Measurements from ENCODE around the gene AKAP6. TPM values are rescaled to one million over a fixed set of nuclear protein-coding genes. Genes with fewer than 3 reads are reported as not detected.

AKAP6 gene
- total RNA-seq, 2 experiments from 2014 or later, result 0.83 to 1.7 TPM

DNA sequence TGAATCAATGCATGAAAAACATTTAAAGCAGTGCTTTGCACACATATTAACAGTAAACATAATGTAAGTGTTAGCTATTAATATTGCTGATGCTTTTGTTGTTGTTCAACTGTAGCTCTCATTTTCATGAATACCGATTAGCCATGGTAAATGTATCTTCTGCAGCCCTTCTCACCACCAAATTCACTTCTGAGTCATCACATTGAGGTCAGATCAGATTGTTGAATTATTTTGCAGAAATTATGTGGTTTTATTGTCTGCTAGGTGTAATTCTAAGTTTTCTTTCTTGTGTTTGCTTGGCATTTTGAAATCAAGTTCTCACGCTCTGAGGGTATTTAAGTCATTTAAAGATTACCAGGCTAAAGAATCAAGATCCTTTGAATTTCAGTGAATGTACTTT lies 74.6 kb downstream of the AKAP6 start:
- Mint-ChIP-seq H3K4me1 (ENCODE audit: low read depth) (no peaks in the 10 kb centered on the region), H3K36me3 (ENCODE audit: low read depth) (no peaks in the 10 kb centered on the region), H3K27ac (no peak overlapping the region), H3K4me3 (no peak overlapping the region), H3K9me3 (ENCODE audit: insufficient read depth) (no peaks in the 10 kb centered on the region), H3K27me3 (ENCODE audit: low read depth) (peaks cover 2% of the 10 kb centered on the region)
- no peak for DNase-seq
- CTCF ChIA-PET, result no interaction called here
- POLR2A ChIA-PET, result no interaction called here
- no peak for ATAC-seq

DNA sequence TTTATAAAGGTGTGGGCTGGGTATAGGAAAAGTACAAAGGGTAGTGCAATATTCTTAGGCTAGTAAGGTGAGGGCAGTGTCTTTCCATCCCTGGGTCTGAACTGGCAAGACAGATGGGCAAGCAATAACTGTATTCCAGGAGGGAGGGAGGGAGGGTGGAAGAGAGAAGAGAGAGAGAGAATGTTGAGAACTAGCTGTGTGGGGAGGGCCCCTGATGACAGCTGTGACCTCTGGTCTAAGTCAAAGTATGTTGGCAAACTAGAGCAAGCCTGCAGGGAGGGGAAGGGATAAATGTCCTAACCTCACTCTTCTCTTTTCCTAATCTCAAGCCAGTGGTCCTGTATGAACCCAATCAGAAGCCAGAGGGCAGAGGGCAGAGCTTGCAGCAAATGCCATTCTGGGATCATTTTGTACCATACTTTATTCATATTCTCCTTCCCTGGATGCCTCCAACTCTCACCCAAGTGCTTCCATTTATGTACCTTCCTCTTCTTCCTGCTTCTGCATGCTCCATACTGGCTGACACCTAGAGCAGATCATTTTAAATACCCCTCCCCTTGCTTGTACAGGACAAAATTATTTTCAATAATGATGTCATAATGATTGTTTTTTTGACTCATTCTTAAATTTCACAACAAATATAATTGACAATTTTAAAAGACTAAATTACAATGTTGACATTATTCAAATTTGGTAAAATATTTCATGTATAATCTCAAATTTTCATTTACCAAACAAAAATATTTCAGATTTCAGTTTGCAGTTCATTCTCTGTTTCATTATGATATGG lies 75.9 kb downstream of the AKAP6 start:
- ChIA-PET POLR2A (no interaction called here), CTCF (no interaction called here)
- H3K27ac Mint-ChIP-seq, result no peak overlapping the region
- no peak overlapping the region for H3K4me3 Mint-ChIP-seq
- H3K9me3 Mint-ChIP-seq (ENCODE audit: insufficient read depth), result no peaks in the 10 kb centered on the region
- peaks cover 2% of the 10 kb centered on the region for H3K27me3 Mint-ChIP-seq (ENCODE audit: low read depth)
- H3K36me3 Mint-ChIP-seq (ENCODE audit: low read depth), result no peaks in the 10 kb centered on the region
- DNase-seq, result no peak
- ATAC-seq, result no peak
- H3K4me1 Mint-ChIP-seq (ENCODE audit: low read depth), result no peaks in the 10 kb centered on the region

DNA sequence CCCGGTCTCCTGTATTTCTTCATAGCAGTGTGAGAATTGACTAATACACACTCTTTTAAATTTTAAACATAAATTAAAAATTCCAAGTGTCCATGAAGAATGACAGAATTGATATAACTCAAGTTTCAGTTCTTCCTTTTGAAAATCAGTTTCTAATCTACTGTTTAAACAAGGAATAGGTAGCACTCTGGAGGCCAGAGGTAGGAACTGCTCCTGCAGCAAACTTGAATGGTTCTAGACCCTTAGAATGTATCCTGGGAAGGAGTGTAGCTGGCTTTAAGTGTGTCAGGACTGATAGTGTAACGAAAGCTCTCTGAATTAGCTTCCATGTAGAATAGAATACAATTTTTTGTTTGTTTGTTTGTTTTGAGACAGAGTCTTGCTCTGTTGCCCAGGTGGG lies 76.8 kb downstream of the AKAP6 start:
- no peak overlapping the region for H3K4me3 Mint-ChIP-seq
- POLR2A ChIA-PET, result interaction anchor here (0.6 kb wide), 1 partner anchor 395 kb away, joined by 4 read pairs; no protein-coding TSS in a partner anchor
- CTCF ChIA-PET, result no interaction called here
- H3K27me3 Mint-ChIP-seq (ENCODE audit: low read depth), result peaks cover 2% of the 10 kb centered on the region
- H3K36me3 Mint-ChIP-seq (ENCODE audit: low read depth), result no peaks in the 10 kb centered on the region
- H3K4me1 Mint-ChIP-seq (ENCODE audit: low read depth), result no peaks in the 10 kb centered on the region
- H3K27ac Mint-ChIP-seq, result no peak overlapping the region
- no peak for DNase-seq
- no peaks in the 10 kb centered on the region for H3K9me3 Mint-ChIP-seq (ENCODE audit: insufficient read depth)
- no peak for ATAC-seq

DNA sequence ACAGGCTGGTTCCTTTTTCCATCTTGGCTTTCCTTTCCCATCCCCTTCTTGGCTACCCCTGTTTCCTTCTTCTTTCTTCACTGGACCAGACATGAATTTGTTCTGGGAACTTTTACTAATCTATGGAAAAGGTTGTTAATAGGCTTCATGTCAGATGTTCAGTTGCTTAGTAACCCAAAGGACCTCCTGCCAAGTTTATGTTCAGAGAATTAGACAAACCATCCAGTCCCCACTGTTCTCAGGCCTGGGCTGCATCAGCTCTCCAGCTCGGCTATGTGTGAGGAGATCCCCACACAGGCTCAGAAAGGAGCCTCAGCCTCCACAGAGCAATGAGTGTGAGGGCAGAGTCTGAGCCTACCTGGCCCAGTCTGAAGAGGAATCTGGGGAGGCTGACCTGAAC lies 78.0 kb downstream of the AKAP6 start:
- ATAC-seq (no peak), DNase-seq (no peak)
- CTCF ChIA-PET, result no interaction called here
- H3K4me1 Mint-ChIP-seq (ENCODE audit: low read depth), result no peaks in the 10 kb centered on the region
- no peak overlapping the region for H3K27ac Mint-ChIP-seq
- H3K9me3 Mint-ChIP-seq (ENCODE audit: insufficient read depth), result no peaks in the 10 kb centered on the region
- peaks cover 2% of the 10 kb centered on the region for H3K27me3 Mint-ChIP-seq (ENCODE audit: low read depth)
- POLR2A ChIA-PET, result no interaction called here
- no peak overlapping the region for H3K4me3 Mint-ChIP-seq
- no peaks in the 10 kb centered on the region for H3K36me3 Mint-ChIP-seq (ENCODE audit: low read depth)

GRCh38 chr14:32408018-32408417 lies 78.9 kb downstream of the AKAP6 start:
- ATAC-seq (no peak), DNase-seq (no peak)
- ChIA-PET POLR2A (no interaction called here), CTCF (no interaction called here)
- Mint-ChIP-seq H3K36me3 (ENCODE audit: low read depth) (no peaks in the 10 kb centered on the region), H3K4me1 (ENCODE audit: low read depth) (no peaks in the 10 kb centered on the region), H3K4me3 (no peak overlapping the region), H3K27ac (no peak overlapping the region), H3K27me3 (ENCODE audit: low read depth) (peaks cover 2% of the 10 kb centered on the region), H3K9me3 (ENCODE audit: insufficient read depth) (no peaks in the 10 kb centered on the region)

- ChIA-PET CTCF (no interaction called here), POLR2A (no interaction called here)
- H3K36me3 Mint-ChIP-seq (ENCODE audit: low read depth), result no peaks in the 10 kb centered on the region
- H3K4me1 Mint-ChIP-seq (ENCODE audit: low read depth), result no peaks in the 10 kb centered on the region
- no peak overlapping the region for H3K4me3 Mint-ChIP-seq
- H3K27ac Mint-ChIP-seq, result no peak overlapping the region
- ATAC-seq (no peak), DNase-seq (no peak)
- peaks cover 2% of the 10 kb centered on the region for H3K27me3 Mint-ChIP-seq (ENCODE audit: low read depth)
- H3K9me3 Mint-ChIP-seq (ENCODE audit: insufficient read depth), result no peaks in the 10 kb centered on the region
These were observed 83.0 kb downstream of the AKAP6 start for GRCh38 chr14:32412103-32412502.

DNA sequence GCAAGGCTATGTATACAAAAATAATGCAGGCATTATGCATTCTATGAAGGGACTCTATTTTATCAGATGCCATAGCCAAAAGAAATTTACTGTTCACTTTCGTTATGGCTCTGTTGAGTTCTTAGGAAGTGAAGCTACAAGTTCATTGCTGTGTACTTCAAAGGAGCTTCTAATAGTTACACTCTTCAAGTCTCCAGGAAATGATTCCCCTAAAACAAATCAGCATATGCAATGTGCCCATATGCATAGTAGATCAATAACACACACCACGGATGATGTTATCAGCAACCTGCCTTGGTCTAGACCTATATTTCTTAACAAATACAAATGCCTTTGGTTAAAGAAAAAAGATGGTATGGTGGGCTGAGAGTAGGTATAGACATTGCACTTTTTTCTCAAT lies 83.4 kb downstream of the AKAP6 start:
- Mint-ChIP-seq H3K4me3 (no peak overlapping the region), H3K9me3 (ENCODE audit: insufficient read depth) (no peaks in the 10 kb centered on the region), H3K27me3 (ENCODE audit: low read depth) (peaks cover 2% of the 10 kb centered on the region), H3K27ac (no peak overlapping the region), H3K36me3 (ENCODE audit: low read depth) (no peaks in the 10 kb centered on the region), H3K4me1 (ENCODE audit: low read depth) (no peaks in the 10 kb centered on the region)
- no peak for DNase-seq
- CTCF ChIA-PET, result no interaction called here
- POLR2A ChIA-PET, result no interaction called here
- ATAC-seq, result no peak

DNA sequence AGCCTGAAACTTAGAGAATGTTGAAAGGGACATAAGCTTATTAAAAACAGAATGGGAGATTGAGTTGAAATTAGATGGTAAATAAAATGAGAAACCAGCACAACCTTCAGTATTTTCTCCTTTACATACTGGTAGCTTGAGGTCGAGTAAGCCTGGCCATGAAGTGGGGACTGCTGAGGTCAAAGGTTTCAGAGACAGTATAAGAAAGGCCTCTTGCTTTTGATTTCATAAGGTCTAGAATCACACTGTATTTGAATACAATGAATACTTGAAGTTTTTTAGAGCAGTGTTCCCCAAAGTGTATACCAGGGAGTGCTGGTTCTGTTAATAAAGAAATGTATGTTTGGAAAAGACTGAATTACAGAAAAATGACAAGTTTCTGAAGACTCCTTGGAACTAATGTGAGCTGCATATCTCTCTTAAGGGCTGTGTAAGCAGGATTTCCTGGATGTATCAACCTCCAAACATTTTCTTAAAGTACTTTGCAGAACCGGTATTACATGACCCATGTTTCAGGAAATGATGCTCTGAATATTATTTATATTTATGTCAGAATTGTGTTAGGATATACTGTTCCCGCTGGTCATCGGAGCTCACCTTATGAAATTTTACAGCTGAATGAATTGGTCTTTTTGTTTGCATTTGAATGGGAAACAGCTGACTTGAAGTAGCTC lies 85.0 kb downstream of the AKAP6 start:
- H3K27ac Mint-ChIP-seq, result no peak overlapping the region
- no peak for DNase-seq
- ATAC-seq, result no peak
- ChIA-PET POLR2A (no interaction called here), CTCF (interaction anchor here (0.6 kb wide), 1 partner anchor 301 kb away, joined by 3 read pairs; no protein-coding TSS in a partner anchor)
- H3K4me1 Mint-ChIP-seq (ENCODE audit: low read depth), result no peaks in the 10 kb centered on the region
- H3K27me3 Mint-ChIP-seq (ENCODE audit: low read depth), result no peaks in the 10 kb centered on the region
- no peak overlapping the region for H3K4me3 Mint-ChIP-seq
- H3K36me3 Mint-ChIP-seq (ENCODE audit: low read depth), result no peaks in the 10 kb centered on the region
- H3K9me3 Mint-ChIP-seq (ENCODE audit: insufficient read depth), result no peaks in the 10 kb centered on the region

GRCh38 chr14:32414808-32415255 lies 85.7 kb downstream of the AKAP6 start:
- no peak for ATAC-seq
- Mint-ChIP-seq H3K4me1 (ENCODE audit: low read depth) (no peaks in the 10 kb centered on the region), H3K27me3 (ENCODE audit: low read depth) (no peaks in the 10 kb centered on the region), H3K9me3 (ENCODE audit: insufficient read depth) (no peaks in the 10 kb centered on the region), H3K4me3 (no peak overlapping the region), H3K27ac (no peak overlapping the region), H3K36me3 (ENCODE audit: low read depth) (no peaks in the 10 kb centered on the region)
- ChIA-PET CTCF (interaction anchor here (0.6 kb wide), 1 partner anchor 302 kb away, joined by 3 read pairs; no protein-coding TSS in a partner anchor), POLR2A (no interaction called here)
- DNase-seq, result no peak

DNA sequence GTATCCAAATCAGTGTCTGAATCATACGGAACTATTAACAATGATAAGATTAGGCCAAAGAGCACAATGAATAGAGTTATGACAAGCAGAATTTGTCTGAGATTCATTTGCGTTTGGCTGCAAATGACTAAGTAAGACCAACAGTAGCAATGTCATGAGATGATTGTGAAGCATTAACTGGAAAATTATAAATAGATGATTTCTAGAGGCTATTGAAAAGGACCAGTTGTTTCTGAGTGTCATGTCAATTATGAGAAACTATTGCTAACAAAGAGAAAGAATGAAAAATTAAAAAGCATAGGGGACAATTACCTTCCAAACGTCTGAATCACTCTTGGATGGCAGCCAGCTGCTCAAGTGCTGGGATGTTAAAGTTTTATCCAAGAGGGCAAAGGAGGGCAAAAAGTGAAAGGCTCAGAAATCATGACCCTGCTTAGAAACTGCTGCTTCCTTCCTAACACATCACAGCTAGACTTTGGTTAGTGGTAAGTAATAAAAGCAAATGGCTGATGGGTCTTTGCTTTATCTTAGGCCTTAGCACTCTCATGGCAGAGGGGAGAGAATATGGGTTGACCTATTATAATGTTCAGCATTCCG lies 89.0 kb downstream of the AKAP6 start:
- Mint-ChIP-seq H3K27me3 (ENCODE audit: low read depth) (no peaks in the 10 kb centered on the region), H3K27ac (no peak overlapping the region), H3K4me3 (no peak overlapping the region), H3K9me3 (ENCODE audit: insufficient read depth) (no peaks in the 10 kb centered on the region), H3K36me3 (ENCODE audit: low read depth) (no peaks in the 10 kb centered on the region), H3K4me1 (ENCODE audit: low read depth) (no peaks in the 10 kb centered on the region)
- CTCF ChIA-PET, result no interaction called here
- POLR2A ChIA-PET, result no interaction called here
- ATAC-seq, result no peak
- DNase-seq, result no peak

GRCh38 chr14:32419429-32419828 lies 90.3 kb downstream of the AKAP6 start:
- ChIA-PET POLR2A (no interaction called here), CTCF (no interaction called here)
- Mint-ChIP-seq H3K9me3 (ENCODE audit: insufficient read depth) (peaks cover 3% of the 10 kb centered on the region), H3K36me3 (ENCODE audit: low read depth) (no peaks in the 10 kb centered on the region), H3K4me3 (no peak overlapping the region), H3K27ac (no peak overlapping the region), H3K27me3 (ENCODE audit: low read depth) (no peaks in the 10 kb centered on the region), H3K4me1 (ENCODE audit: low read depth) (no peaks in the 10 kb centered on the region)
- ATAC-seq (no peak), DNase-seq (no peak)

- no peaks in the 10 kb centered on the region for H3K4me1 Mint-ChIP-seq (ENCODE audit: low read depth)
- ATAC-seq, result no peak
- no peak overlapping the region for H3K27ac Mint-ChIP-seq
- no peak for DNase-seq
- ChIA-PET POLR2A (no interaction called here), CTCF (no interaction called here)
- H3K4me3 Mint-ChIP-seq, result no peak overlapping the region
- H3K27me3 Mint-ChIP-seq (ENCODE audit: low read depth), result no peaks in the 10 kb centered on the region
- H3K36me3 Mint-ChIP-seq (ENCODE audit: low read depth), result no peaks in the 10 kb centered on the region
- H3K9me3 Mint-ChIP-seq (ENCODE audit: insufficient read depth), result peaks cover 3% of the 10 kb centered on the region
These were observed 92.7 kb downstream of the AKAP6 start for GRCh38 chr14:32421781-32422180.
